HG03432 (cell line): ENCODE data around the gene ATP1A3.
"Not testable (repeated sequence)": the region's sequence is repeated elsewhere in the genome, so short reads cannot be mapped to it uniquely, and the experiment has no call there.

Experiments
- ATAC-seq: cut with Tn5 transposase; IDR thresholded peaks from one replicate; pipeline ENCODE4 v1.9.1; 2021; ENCODE audit warnings: mild to moderate bottlenecking, moderate library complexity; ENCODE audit not compliant: unreplicated experiment

The ATP1A3 gene

DNA sequence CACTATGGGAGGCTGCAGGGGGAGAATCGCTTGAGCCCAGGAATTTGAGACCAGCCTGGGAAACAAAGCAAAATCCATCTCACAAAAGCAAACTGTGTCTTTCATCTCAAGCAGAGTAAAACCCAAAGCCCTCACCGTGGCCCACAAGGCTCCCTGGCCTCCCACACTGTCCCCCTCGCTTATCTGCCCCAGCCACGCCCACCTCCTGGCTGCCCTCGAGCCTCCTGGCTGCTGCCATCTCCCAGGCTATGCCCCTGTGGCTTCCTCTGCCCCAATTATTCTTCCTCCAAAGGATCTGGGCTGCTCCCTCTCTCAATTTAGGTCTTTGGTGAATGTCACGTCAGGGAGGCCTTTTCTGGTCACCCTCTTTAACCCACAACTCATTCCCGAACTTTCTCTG is 38.5 kb downstream of the ATP1A3 start:
- ATAC-seq: no peak

DNA sequence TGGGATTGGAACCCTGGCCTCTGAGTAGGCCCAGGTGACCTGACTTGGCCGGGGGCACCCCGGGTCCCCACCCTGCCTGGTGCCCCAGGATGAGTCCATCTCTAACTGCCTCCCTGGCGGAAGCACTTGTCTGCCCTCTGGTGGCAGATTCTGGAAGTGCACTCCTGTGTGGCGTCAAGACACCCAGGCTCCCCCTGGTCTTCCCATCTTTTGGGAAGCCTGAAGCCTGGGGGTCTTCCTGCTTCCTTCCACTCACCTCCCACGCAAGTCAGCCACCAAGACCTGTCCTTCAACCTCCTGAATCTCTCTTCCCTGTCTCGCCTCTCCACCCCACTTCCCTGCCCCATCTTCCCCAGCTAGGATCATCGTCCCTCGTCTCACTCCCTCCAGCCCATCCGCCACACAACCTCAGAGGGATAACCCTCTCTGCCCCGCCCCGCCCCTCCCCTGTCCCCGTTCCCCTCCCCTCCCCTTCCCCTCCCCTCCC is 42.3 kb downstream of the ATP1A3 start:
- no peak for ATAC-seq

DNA sequence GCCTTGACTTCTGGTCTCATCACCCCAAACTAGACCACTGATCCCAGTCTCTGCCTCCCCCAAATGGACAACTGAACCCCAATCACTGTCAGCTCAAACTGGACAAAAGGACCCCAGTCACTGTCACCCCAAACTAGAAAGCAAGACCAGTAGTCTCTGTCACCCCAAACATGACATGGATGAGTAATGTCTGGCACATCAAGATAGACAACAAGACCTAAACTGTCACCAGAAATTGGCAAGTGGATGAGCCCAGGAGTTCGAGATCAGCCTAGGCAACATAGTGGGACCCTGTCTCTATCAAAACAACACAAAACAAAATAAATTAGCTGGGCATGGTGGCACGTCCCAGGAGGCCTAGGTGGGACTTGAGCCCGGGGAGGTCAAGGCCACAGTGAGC is 46.9 kb downstream of the ATP1A3 start:
- ATAC-seq: no peak

DNA sequence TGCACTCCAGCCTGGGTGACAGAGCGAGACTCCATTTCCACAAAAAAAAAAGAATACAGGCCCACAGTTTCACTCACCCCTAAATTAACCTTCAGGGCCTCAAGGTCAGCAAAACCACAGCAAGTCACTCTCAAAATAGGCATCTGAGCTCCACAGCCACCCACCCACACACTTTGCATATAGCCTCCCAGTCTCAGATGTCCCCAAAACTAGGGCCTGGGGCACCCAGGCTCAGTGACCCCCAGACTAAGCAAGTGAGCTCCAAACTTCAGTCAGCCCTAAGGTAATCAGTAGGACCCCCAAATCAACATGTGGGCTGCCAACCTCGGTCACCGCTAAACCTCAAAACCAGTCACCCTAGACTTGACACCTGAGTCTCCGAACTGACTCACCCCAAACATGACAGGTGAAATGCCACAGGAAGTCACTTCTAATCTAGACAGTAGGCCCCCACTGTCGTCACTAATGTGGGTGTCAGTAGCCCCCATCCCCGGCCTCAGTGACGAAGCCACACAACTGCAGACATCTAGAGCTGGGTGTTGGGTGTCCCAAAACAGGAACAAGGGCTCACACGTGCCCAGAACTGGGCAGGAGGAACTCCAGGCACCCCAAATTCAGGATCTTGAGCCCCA is 48.8 kb downstream of the ATP1A3 start:
- ATAC-seq: peak; percentile 83

DNA sequence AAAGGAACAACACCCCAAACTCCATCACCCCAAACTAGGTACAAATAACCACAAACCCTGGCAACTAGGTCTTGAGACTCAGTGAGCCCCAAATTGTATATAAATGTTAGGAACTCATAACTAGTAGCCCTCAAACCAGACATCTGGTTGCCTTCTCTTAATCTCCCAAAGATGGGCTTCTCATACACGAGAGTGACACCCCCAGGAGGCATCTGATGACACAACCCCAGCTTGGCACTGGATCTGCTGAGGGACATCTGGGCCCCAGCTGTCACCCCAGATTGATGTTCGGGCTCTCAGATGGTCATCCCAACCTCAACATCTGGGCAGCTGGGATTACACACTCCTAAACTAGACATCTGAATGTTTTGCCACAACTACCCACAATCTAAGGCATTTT is 49.7 kb downstream of the ATP1A3 start:
- no peak for ATAC-seq

DNA sequence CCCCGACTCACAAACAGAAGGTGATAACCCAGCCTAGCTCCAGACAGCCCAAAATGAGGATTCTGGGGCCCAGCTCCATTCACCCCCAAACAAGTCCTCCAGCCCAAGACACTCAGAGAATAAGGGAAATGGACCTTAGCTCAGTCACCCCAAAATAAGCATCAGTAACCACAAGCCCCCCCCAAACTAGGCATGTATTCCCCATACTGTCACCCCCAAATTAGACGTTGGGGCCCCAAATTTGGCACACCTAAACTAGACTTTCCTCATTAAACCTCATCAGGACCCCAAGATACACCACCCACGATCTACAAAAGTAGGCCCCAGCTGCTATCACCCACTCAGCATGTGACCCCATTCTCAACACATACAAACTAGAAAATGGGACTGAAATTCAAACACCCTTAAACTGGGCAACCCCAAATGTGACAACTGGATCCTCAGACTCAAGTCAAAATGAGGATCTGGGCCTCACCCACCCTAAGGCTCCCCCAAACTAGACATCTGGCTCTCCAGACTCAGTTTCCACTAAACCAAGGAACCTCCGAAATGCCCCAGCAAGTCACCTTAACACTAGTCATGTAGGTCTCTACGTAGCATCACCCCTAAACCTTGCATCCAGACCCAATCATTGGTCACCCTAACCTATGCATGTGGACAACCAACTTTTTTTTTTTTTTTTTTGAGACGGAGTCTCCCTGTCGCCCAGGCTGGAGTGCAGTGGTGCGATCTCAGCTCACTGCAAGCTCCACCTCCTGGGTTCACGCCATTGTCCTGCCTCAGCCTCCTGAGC is 52.4 kb downstream of the ATP1A3 start:
- ATAC-seq: no peak

DNA sequence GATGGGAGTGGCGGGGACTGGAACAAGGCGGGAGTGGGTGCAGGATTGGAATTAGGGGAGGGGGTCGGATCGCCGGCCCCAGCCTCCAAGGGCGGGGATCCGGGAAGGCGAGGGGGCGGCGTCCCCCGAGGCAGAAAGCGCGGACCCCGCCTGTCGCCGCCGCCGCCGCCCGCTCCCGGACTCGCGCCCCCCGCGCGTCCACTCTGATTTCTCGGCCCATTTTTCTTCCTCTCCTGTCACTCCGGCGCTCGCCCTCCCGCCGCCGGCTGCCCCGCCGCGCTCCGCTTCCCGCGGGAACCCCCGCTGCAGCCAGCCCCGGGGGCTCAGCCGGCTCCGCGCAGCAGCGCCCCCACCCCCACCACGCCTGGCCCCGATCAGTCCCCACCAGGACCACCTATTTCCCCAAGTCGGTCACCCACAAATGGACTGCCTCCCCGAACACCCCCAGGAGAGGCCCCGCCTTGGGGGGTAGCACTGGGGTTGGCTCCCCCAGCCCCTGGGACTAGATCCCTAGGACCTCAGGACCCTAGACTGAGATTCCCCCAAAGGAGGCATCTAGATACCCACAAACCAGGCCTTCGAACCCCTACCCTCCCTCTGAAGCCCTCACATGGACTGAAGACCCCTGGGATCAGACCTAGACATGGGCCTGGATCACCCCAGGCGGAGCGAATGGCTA is 53.2 kb downstream of the ATP1A3 start:
- no peak for ATAC-seq

DNA sequence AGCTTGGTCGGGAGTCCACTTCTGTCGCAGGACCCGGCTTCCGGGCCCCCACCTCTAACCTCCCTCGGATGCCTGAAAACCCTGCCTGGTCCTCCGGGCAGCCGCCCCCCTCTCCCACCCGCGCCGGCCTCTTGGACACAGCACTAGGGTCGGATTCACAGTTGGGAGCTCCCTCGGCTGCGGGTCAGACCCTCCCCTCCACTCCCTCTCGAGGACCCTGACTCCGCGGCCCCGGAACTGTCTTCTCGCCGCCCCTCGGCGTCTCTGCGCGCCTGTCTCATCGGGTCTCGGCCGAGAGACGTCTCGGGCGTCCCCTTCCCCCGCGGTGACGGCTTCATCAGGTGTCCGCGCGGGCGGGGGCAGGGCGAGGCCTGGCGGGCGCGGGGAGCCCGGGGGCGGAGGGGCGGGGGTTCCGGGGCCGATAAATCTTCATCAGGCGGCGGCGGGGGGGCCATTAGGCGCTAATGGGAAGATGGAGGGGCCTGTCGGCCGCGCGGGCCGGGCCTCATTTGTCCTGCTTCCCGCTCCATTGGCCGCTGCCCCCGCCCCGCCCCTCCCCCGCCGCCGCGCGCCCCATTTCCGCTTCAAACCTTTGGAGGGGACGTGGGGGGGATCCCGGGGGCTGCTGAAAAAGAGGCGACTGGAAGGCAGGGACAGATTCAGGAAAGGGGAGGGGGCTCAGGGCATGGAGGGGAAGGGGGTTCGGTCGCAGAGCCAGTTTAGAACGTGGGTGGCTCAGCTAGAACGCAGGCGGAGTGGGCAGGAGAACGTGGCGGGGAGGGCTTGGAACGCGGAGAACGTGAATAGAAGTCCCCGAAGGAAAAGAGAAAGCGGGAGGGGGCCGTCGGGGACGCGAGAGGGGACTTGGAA is 53.9 kb downstream of the ATP1A3 start:
- ATAC-seq: no peak

DNA sequence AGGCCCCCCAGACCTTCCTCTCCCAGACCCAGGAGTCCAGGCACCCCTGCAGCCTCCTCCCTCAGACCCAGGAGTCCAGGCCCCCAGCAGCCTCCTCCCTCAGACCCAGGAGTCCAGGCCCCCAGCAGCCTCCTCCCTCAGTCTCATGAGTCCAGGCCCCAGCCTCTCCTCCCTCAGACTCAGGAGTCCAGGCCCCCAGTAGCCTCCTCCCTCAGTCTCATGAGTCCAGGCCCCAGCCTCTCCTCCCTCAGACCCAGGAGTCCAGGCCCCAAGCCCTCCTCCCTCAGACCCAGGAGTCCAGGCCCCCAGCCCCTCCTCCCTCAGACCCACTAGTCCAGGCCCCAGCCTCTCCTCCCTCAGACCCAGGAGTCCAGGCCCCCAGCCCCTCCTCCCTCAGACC is 54.8 kb downstream of the ATP1A3 start:
- not testable (repeated sequence) for ATAC-seq

DNA sequence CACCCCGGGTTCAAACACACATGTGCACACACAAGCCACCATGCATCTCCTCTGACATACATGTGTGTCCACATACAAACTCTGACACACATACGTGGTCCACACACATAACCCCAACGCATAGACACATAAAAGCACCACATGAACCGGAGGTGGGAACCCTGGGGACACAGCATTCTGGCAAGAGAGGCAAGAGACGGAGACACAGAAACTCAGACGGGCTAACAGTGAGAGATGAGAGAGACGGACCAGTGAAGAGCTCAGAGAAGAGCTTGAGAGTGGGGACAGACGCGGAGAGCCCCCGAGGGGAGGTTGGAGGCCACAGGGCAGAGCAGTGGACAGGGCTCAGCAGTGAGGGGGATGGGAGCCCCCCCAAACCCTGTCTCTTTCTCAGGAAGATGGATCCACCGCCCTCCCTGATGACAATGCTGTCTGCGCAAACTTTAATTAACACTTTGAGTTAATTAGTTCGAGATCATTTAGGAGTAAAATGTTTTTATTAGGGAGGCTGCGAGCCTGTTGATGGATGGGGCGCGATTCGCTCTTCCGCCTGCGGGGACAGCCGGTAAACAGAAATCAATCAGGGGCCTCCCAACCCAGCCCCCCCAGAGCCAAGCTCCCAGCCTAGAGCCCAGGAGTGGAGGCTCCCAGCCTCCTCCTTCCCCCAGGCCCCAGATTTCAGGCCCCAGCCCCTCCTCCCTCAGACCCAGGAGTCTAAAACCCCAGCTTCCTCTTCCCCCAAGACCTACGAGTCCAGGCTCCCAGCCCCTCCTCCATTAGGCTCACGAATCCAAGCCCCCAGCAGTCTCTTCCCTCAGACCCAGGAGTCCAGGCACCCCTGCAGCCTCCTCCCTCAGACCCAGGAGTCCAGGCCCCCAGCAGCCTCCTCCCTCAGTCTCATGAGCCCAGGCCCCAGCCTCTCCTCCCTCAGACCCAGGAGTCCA is 56.2 kb downstream of the ATP1A3 start:
- ATAC-seq: no peak

DNA sequence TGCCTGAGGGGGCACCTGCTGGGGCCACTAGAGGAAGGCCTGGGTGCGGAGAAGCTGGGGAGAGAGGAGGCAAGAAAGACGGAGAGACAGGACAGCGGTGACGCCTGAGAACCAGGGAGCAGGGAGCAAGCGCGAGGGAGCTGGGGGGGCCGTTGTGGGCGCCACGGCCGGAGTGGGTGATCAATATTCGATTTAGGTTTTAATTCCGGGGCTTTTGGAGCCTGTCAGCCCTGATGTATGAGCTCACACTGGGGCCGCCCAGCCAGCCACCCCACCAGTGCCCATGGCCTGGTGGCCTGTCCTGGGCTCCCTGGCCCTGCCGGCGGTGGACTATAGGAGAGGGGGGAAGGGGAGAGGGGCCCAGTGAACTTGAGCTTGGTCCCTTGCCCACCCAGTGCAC is 57.1 kb downstream of the ATP1A3 start:
- no peak for ATAC-seq

DNA sequence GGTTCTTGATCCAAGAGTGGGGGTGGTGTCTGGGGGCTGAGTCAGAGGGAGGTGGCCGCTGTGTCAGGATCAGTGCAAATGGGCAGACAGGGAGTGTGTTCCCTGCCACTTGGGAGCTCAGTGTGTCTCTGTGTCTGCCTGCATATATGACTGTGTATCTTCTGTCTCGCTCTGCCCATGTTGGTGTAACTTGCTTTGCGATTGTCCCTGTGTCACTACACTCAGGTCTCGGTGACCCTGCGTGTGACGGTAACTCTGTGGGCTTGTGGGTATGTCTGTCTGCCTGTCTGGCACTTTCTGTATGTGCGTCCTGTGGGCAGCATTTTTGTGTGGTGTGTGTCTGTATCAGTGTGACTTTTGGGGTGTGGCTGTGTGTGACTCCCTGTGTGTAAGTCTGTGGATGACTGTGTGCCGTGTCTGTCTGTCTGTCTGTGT is 57.6 kb downstream of the ATP1A3 start:
- ATAC-seq: no peak

DNA sequence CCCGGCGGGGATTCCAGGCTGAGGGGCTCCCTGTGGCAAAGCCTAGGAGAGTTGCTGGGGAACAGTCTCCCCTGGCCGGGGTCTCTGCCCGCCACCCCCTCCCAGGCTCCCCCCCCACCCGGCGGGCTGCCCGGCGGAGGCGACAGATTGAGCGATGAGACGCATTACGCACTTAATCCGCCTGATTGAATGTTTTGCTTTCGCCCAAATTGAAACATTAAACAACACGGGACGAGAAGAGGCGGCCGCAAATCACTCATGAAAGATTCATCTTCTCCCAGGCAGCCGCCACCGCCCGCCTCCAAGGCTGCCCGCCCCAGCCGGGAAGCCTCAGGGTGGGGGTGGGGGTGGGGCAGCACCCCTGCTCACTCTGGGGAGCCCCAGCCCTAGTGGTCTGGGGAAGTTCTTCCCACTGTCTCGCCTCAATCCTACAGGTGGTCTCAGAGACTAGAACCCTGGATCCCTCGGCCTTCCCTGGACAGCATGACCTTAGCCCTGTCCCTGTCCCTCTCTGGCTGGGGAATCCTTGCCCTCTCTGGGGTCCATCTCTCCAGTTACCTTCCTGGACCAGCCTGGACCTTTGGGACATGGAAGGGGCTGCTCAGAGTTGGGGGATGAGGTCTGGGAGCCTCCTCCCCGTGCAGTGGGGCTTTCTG is 58.1 kb downstream of the ATP1A3 start:
- ATAC-seq: no peak

DNA sequence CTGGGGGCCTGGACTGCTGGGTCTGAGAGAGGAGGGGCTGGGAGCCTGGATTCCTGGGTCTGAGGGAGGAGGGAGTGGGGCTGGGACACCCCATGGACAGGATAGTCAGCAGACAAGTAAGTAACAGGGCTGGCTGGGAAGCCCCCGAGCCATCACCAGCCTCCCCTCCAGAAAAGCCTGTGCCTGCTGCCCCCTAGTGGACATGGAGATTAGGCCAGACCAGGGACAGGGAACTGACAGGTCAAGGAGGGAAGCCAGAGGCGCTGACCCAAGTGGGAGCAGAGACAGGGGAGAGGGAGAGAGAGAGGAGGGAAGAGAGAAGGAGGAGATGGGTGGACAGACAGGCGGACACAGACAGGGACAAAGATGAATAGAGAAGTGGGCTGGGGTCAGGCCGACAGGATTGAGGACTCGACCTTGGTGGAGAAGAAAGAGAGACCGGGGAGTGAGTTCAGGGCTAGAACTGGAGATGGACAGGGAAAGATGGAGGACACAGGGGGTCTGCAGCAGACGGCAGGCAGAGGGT is 59.1 kb downstream of the ATP1A3 start:
- no peak for ATAC-seq

DNA sequence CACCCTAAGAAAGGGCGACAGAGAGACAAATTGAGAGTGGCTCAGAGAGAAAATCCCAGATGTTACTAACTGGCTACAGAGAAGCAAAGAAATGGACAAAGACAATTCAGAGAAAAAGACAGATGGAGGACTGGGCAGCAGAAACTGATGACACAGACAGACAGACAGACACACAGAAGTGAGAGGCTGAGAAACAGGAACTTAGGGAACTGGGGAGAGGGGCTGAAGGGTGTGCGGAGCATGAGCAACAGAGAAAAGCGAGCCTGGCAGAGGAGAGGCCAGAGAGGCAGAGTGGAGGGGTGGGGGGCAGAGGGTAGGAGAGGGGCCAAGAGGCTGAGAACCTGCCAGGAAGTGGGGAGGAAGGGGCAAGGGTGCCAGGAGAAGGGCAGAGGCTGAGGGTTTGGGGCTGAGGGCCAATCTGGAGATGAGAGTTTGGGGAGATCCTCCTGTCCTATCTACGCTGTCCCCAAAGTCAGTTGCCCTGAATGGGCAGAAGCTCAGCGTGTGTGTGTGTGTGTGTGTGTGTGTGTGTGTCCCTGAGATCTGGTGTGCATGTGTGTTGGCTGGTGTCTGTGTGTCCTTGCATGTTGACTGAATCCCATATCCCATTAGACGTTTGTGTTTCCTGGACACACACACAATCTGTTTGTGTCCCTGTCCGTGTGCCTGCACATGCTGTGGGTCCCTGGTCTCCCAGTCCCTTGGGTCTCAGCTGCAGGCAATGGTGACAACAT is 60.2 kb downstream of the ATP1A3 start:
- ATAC-seq: no peak

DNA sequence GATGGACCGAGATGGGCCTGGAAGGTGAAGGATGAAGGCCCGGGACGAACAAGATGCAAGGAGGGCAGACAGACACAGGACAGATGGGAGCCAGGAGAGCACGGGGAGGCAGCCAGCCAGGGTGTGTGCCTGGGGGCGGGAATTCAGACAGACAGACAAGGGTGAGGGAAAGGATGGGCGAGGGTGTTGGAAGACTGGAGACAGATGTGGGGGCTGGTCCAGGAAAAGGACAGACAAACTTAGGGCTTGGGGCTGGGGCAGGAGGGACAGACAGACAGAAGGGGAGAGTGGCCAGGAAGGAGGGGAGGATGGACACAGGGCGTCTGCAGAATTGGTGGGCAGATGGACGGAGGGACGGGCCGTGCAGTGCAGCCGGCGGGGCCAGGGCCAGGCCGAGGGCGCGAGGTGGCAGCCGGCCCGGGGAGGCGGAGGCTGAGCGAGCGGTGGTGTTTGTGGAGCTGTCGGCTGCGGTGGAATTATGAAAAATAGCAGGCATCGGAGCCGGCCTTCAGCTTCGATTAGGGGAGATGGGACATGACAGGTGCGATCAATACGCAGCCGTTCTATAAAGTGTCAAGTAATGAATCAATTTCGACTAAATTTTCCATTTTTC is 61.2 kb downstream of the ATP1A3 start:
- ATAC-seq: no peak

DNA sequence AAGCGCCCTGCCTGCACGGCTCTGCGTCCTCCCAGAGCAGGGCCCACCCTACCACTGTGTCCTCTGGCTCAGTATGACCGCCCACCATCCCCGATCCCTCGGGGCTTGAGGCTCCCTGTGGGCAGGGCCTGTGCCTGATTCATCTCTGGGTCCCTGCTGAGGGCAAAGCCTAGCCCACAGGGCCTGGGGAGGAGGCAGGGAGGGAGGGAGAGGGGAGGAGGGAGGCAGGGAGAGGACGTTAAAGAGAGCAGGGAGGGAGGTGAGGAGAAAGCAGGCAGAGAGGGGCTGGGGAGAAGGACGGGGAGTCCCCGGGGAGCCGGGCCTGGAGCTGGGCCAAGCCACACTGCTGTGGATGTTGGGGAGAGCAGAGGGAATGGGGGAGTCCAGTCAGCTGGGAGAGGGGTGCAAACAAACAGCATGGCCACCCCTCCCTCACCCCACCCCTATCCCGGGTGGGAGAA is 61.7 kb downstream of the ATP1A3 start:
- no peak for ATAC-seq
